Activated T-cell treated with anti-CD3 and anti-CD28 coated beads, Interleukin-2, amount 50 U/mL, for 4 hours (primary cell): ENCODE data around the gene FBLN2. TPM values are rescaled to one million over a fixed set of nuclear protein-coding genes. Genes with fewer than 3 reads are reported as not detected.

Source experiments
- ATAC-seq, 2 donors: fragments of 200-7000 bp; cut with Tn5 transposase; one replicate each; pipeline ENCODE4 v1.10.0; 2021
- DNase-seq: peaks from one replicate; pipeline ENCODE4 v3.0.0-alpha.2; 2020
- H3K27me3 Mint-ChIP-seq: one replicate; pipeline ENCODE4 v1.8.0; 2021; ENCODE audit warnings: low read depth, mixed read lengths
- H3K36me3 Mint-ChIP-seq: one replicate; pipeline ENCODE4 v1.8.0; 2022; ENCODE audit warnings: mixed read lengths; ENCODE audit not compliant: insufficient read depth
- H3K4me1 Mint-ChIP-seq: one replicate; pipeline ENCODE4 v1.8.0; 2021; ENCODE audit warnings: low read depth, mixed read lengths
- H3K4me3 Mint-ChIP-seq: one replicate; pipeline ENCODE4 v1.8.0; 2021; ENCODE audit warnings: mild to moderate bottlenecking, moderate library complexity, mixed read lengths
- H3K9me3 Mint-ChIP-seq: one replicate; pipeline ENCODE4 v1.8.0; 2021; ENCODE audit warnings: mixed read lengths
- total RNA-seq, 3 donors: library from RNA; stranded (reverse); gene quantifications; one replicate each; pipeline ENCODE4 v1.2.1, GENCODE V29; 2021

FBLN2 gene
- total RNA-seq, 3 donors from 2014 or later, result 0.16 to 0.63 (median 0.16) TPM

- Mint-ChIP-seq H3K9me3 (no peaks in the 10 kb centered on the region), H3K4me1 (no peaks in the 10 kb centered on the region), H3K27me3 (no peaks in the 10 kb centered on the region), H3K4me3 (no peak overlapping the region), H3K36me3 (no peaks in the 10 kb centered on the region)
- ATAC-seq (no peak), DNase-seq (no peak)
These were observed 41.2 kb upstream of the FBLN2 start for GRCh38 chr3:13507570-13508339.

GRCh38 chr3:13508496-13508895, 40.4 kb upstream of the FBLN2 start:
- Mint-ChIP-seq H3K9me3 (no peaks in the 10 kb centered on the region), H3K36me3 (no peaks in the 10 kb centered on the region), H3K27me3 (no peaks in the 10 kb centered on the region), H3K4me1 (no peaks in the 10 kb centered on the region), H3K4me3 (no peak overlapping the region)
- DNase-seq (no peak), ATAC-seq (no peak)

- H3K9me3 Mint-ChIP-seq, result no peaks in the 10 kb centered on the region
- H3K4me1 Mint-ChIP-seq, result no peaks in the 10 kb centered on the region
- H3K27me3 Mint-ChIP-seq, result no peaks in the 10 kb centered on the region
- no peak overlapping the region for H3K4me3 Mint-ChIP-seq
- H3K36me3 Mint-ChIP-seq, result no peaks in the 10 kb centered on the region
- ATAC-seq (no peak), DNase-seq (no peak)
These were observed 39.7 kb upstream of the FBLN2 start for GRCh38 chr3:13509059-13509815.

GRCh38 chr3:13509816-13510192, 39.1 kb upstream of the FBLN2 start:
- Mint-ChIP-seq H3K36me3 (no peaks in the 10 kb centered on the region), H3K4me3 (no peak overlapping the region), H3K27me3 (no peaks in the 10 kb centered on the region), H3K4me1 (no peaks in the 10 kb centered on the region), H3K9me3 (no peaks in the 10 kb centered on the region)
- DNase-seq (no peak), ATAC-seq (no peak)

GRCh38 chr3:13512451-13512850, 36.5 kb upstream of the FBLN2 start:
- DNase-seq, result no peak

GRCh38 chr3:13513051-13513912, 35.6 kb upstream of the FBLN2 start:
- ATAC-seq (no peak), DNase-seq (no peak)
- Mint-ChIP-seq H3K27me3 (no peaks in the 10 kb centered on the region), H3K36me3 (no peaks in the 10 kb centered on the region), H3K4me3 (no peak overlapping the region), H3K4me1 (no peaks in the 10 kb centered on the region), H3K9me3 (no peaks in the 10 kb centered on the region)

More at GRCh38 chr3:13512451-13512850, 36.5 kb upstream of the FBLN2 start:
- Mint-ChIP-seq H3K9me3 (no peaks in the 10 kb centered on the region), H3K36me3 (no peaks in the 10 kb centered on the region), H3K27me3 (no peaks in the 10 kb centered on the region), H3K4me1 (no peaks in the 10 kb centered on the region), H3K4me3 (no peak overlapping the region)
- ATAC-seq, result no peak

GRCh38 chr3:13513913-13514517, 34.9 kb upstream of the FBLN2 start:
- no peaks in the 10 kb centered on the region for H3K9me3 Mint-ChIP-seq
- DNase-seq (no peak), ATAC-seq (no peak)
- H3K27me3 Mint-ChIP-seq, result no peaks in the 10 kb centered on the region
- H3K4me3 Mint-ChIP-seq, result no peak overlapping the region
- no peaks in the 10 kb centered on the region for H3K4me1 Mint-ChIP-seq
- H3K36me3 Mint-ChIP-seq, result no peaks in the 10 kb centered on the region

GRCh38 chr3:13514639-13515435, 34.1 kb upstream of the FBLN2 start:
- ATAC-seq, result no peak
- no peak for DNase-seq
- Mint-ChIP-seq H3K4me3 (no peak overlapping the region), H3K4me1 (no peaks in the 10 kb centered on the region), H3K36me3 (no peaks in the 10 kb centered on the region), H3K27me3 (no peaks in the 10 kb centered on the region), H3K9me3 (no peaks in the 10 kb centered on the region)

- Mint-ChIP-seq H3K9me3 (no peaks in the 10 kb centered on the region), H3K4me3 (no peak overlapping the region), H3K4me1 (no peaks in the 10 kb centered on the region), H3K36me3 (no peaks in the 10 kb centered on the region), H3K27me3 (no peaks in the 10 kb centered on the region)
- ATAC-seq (no peak), DNase-seq (no peak)
These were observed 32.9 kb upstream of the FBLN2 start for GRCh38 chr3:13515786-13516759.

GRCh38 chr3:13516760-13517135, 32.2 kb upstream of the FBLN2 start:
- DNase-seq (no peak), ATAC-seq (no peak)
- peaks cover 6% of the 10 kb centered on the region for H3K9me3 Mint-ChIP-seq
- H3K4me1 Mint-ChIP-seq, result no peaks in the 10 kb centered on the region
- H3K36me3 Mint-ChIP-seq, result no peaks in the 10 kb centered on the region
- H3K27me3 Mint-ChIP-seq, result no peaks in the 10 kb centered on the region
- no peak overlapping the region for H3K4me3 Mint-ChIP-seq

- Mint-ChIP-seq H3K9me3 (peaks cover 8% of the 10 kb centered on the region), H3K4me3 (no peak overlapping the region), H3K36me3 (no peaks in the 10 kb centered on the region), H3K27me3 (no peaks in the 10 kb centered on the region), H3K4me1 (no peaks in the 10 kb centered on the region)
- DNase-seq, result no peak
- ATAC-seq, result no peak
These were observed 31.5 kb upstream of the FBLN2 start for GRCh38 chr3:13517253-13517977.

GRCh38 chr3:13518516-13518953, 30.4 kb upstream of the FBLN2 start:
- no peaks in the 10 kb centered on the region for H3K27me3 Mint-ChIP-seq
- no peak for ATAC-seq

More at GRCh38 chr3:13518516-13518953, 30.4 kb upstream of the FBLN2 start:
- Mint-ChIP-seq H3K4me3 (no peak overlapping the region), H3K9me3 (peaks cover 8% of the 10 kb centered on the region), H3K36me3 (no peaks in the 10 kb centered on the region), H3K4me1 (no peaks in the 10 kb centered on the region)
- DNase-seq, result no peak
